Lung (tissue), 16 donors: ENCODE results near the gene TAF9B. TPM values are rescaled to one million over a fixed set of nuclear protein-coding genes. Genes with fewer than 3 reads are reported as not detected.
A peak's percentile ranks its signal among the peaks of the same experiment; 100 is the strongest.

Experiments
- ATAC-seq: fragments of 200-7000 bp; cut with Tn5 transposase; one replicate; pipeline ENCODE4 v1.9.1; 2020; ENCODE audit warnings: moderate number of reproducible peaks; ENCODE audit not compliant: insufficient read depth, low FRiP score
- DNase-seq, 3 donors: peaks; one replicate each; pipeline ENCODE4 v3.0.0-alpha.2; 2013 to 2017
- H3K27ac ChIP-seq, 2 donors: one replicate each; pipeline ENCODE4 v1.5.1; 2013; ENCODE audit warnings: mild to moderate bottlenecking in 2 of 2, moderate library complexity in 2 of 2, control low read depth in 1 of 2, inconsistent platforms in 1 of 2, low read depth in 1 of 2, low read length in 1 of 2
- H3K27me3 ChIP-seq, 3 donors: one replicate each; pipeline ENCODE4 v1.5.1; 2013; ENCODE audit warnings: low read length in 2 of 3; ENCODE audit not compliant: control insufficient read depth in 3 of 3, insufficient read depth in 3 of 3
- H3K36me3 ChIP-seq, 4 donors: one replicate each; pipeline ENCODE4 v1.5.1; 2013; ENCODE audit warnings: low read length in 4 of 4, mild to moderate bottlenecking in 1 of 4, moderate library complexity in 1 of 4; ENCODE audit not compliant: control insufficient read depth in 4 of 4, insufficient read depth in 4 of 4
- H3K4me1 ChIP-seq, 5 donors: one replicate each; pipeline ENCODE4 v1.5.1; 2013; ENCODE audit warnings: low read length in 5 of 5, mild to moderate bottlenecking in 2 of 5, moderate library complexity in 1 of 5; ENCODE audit not compliant: control insufficient read depth in 5 of 5, insufficient read depth in 5 of 5
- H3K4me3 ChIP-seq: one replicate; pipeline ENCODE4 v1.5.1; 2013; ENCODE audit warnings: mild to moderate bottlenecking, control low read depth, moderate library complexity
- H3K9ac ChIP-seq, 2 donors: one replicate each; pipeline ENCODE4 v1.5.1; 2013; ENCODE audit warnings: low read length in 2 of 2, control low read depth in 1 of 2; ENCODE audit not compliant: insufficient read depth in 1 of 2
- H3K9me3 ChIP-seq, 4 donors: one replicate each; pipeline ENCODE4 v1.5.1; 2013; ENCODE audit warnings: low read length in 3 of 4, mild to moderate bottlenecking in 1 of 4, moderate library complexity in 1 of 4; ENCODE audit not compliant: control insufficient read depth in 4 of 4, insufficient read depth in 3 of 4
- WGBS, 2 donors: extraction: QIAGEN DNeasy Blood & Tissue Kit; methylation state at CpG; one replicate each; pipeline ENCODE4 v1.1.7; 2013; 5-methylcytosine and 5-hydroxymethylcytosine counted together
- long read RNA-seq, 5 donors: transcript quantifications; one replicate each; lab custom pipeline, GENCODE V29; 2026
- polyA plus RNA-seq, 2 donors: library from polyadenylated mRNA; stranded (reverse); fragments of 200-250 nt; gene quantifications; one replicate each; pipeline ENCODE4 v1.2.1, GENCODE V29; 2013
- total RNA-seq, 2 donors: library from RNA; depleted of rRNA in 1 of 2; stranded (reverse); fragments of >200 nt in 1 of 2; gene quantifications; one replicate each; pipeline ENCODE4 v1.2.1, GENCODE V29; 2014 to 2021
- TF ChIP-seq, protein P1 (sequence below): IDR thresholded peaks from 2 replicates; pipeline ENCODE4 v1.5.1; 2012; ENCODE audit warnings: mild to moderate bottlenecking; ENCODE audit errors: control extremely low read depth, extremely low read depth
- donor health status: control.
- donor health status: control.
- donor health status: Bipolar disorder and iron deficiency.
- donor health status: healthy.
- donor health status: DM: yes; HTN: yes; CAD: no.

The TAF9B gene, protein sequence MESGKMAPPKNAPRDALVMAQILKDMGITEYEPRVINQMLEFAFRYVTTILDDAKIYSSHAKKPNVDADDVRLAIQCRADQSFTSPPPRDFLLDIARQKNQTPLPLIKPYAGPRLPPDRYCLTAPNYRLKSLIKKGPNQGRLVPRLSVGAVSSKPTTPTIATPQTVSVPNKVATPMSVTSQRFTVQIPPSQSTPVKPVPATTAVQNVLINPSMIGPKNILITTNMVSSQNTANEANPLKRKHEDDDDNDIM
- total RNA-seq (10 to 100 TPM; 12.5 to 18.5 TPM), polyA plus RNA-seq (10 to 100 TPM in 1 of 2 donors, 1 to 10 TPM in 1; 5.6 to 11.7 TPM)
- long read RNA-seq, donor 1, transcript TAF9B-201 (7 exons, 2,713 nt) = major isoform, 17 of 18 reads
- long read RNA-seq, donor 1, partial matches to known transcripts = 0 of 18 reads
- long read RNA-seq, donor 1, other reads (novel, unspliced or antisense) = 0 of 18 reads
- long read RNA-seq, donor 2, transcript TAF9B-201 (7 exons, 2,713 nt) = major isoform, 7 of 8 reads
- long read RNA-seq, donor 2, partial matches to known transcripts = 0 of 8 reads
- long read RNA-seq, donor 2, other reads (novel, unspliced or antisense) = 0 of 8 reads
- long read RNA-seq, donor 3, transcript TAF9B-201 (7 exons, 2,713 nt) = major isoform, 11 of 16 reads
- long read RNA-seq, donor 3, partial matches to known transcripts = 5 of 16 reads
- long read RNA-seq, donor 3, other reads (novel, unspliced or antisense) = 0 of 16 reads
- long read RNA-seq, donor 4, transcript TAF9B-201 (7 exons, 2,713 nt) = major isoform, 9 of 9 reads
- long read RNA-seq, donor 4, partial matches to known transcripts = 0 of 9 reads
- long read RNA-seq, donor 4, other reads (novel, unspliced or antisense) = 0 of 9 reads
- long read RNA-seq, donor 5, transcript TAF9B-201 (7 exons, 2,713 nt) = major isoform, 19 of 25 reads
- long read RNA-seq, donor 5, partial matches to known transcripts = 5 of 25 reads
- long read RNA-seq, donor 5, other reads (novel, unspliced or antisense) = 0 of 25 reads

DNA sequence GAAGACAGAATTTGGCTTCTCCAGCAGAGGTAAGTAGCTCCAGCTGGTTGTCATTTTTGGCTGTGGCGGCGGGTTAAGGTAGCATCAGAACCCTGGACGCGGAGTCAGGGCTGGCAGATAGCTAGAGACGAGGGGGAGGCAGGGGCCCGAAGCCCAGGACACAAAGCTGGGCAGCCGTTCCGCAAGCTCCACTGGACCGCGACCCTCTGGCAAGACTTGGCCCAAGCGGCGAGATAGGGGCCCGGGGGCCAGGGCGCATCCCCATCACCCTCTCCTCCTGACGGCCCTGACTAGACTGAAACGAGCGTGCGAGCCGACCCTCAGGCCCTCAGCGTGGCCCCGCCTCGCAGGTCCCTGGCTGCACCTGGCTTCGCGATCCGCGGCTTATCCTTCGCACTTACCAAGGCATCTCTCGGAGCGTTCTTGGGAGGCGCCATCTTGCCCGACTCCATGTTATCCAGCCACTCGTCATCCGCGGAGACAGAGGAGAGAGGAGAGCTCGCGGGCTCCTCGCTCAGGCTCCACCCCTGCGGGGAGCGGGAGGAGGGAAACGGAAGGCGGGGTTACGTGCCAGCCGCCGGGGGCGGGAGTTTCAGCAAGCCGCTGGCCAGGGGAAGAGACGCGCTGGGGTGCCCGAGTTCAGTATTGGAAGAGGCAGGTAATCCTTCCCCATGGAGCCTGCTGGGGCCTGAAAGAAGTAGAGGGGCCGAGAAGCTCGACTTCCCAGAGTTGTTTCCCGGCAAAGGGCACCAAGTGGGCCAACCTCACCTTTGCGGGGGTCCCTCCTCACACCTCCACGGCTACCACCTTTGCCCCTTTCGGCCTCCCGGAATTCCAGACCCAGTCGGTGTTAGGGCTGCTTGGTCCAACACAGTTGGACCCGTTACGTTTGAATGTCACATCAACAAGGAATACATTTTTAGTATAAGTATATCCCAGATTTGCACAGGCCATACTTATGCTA lies at the start of gene TAF9B:
TAF9B (minus strand) TSS at position 491 of the 964 bp plus-strand sequence; CDS start at position 452, 39 bp downstream.
- H3K4me3 ChIP-seq = peak within 1 kb of the TSS; percentile 86
- peaks cover 0 to 7% (median 0%) of the 10 kb centered on the region in 4 donors for H3K9me3 ChIP-seq
- DNase-seq (peak; percentile 89 to 91 (median 89)), ATAC-seq (peak; percentile 95)
- H3K9ac ChIP-seq = peak within 1 kb of the TSS; percentile 75 to 88
- peak within 1 kb of the TSS; percentile 77 to 88 for H3K27ac ChIP-seq
- WGBS, 2 donors = 12 to 29% methylated on average over 25 to 59 of the region's 59 CpGs
- TF ChIP-seq, protein P1, sequence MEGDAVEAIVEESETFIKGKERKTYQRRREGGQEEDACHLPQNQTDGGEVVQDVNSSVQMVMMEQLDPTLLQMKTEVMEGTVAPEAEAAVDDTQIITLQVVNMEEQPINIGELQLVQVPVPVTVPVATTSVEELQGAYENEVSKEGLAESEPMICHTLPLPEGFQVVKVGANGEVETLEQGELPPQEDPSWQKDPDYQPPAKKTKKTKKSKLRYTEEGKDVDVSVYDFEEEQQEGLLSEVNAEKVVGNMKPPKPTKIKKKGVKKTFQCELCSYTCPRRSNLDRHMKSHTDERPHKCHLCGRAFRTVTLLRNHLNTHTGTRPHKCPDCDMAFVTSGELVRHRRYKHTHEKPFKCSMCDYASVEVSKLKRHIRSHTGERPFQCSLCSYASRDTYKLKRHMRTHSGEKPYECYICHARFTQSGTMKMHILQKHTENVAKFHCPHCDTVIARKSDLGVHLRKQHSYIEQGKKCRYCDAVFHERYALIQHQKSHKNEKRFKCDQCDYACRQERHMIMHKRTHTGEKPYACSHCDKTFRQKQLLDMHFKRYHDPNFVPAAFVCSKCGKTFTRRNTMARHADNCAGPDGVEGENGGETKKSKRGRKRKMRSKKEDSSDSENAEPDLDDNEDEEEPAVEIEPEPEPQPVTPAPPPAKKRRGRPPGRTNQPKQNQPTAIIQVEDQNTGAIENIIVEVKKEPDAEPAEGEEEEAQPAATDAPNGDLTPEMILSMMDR = no peak
- peaks cover 0 to 3% (median 1%) of the 10 kb centered on the region in 4 donors for H3K36me3 ChIP-seq
- H3K4me1 ChIP-seq = no peaks in the 10 kb centered on the region
- no peaks in the 10 kb centered on the region for H3K27me3 ChIP-seq

DNA sequence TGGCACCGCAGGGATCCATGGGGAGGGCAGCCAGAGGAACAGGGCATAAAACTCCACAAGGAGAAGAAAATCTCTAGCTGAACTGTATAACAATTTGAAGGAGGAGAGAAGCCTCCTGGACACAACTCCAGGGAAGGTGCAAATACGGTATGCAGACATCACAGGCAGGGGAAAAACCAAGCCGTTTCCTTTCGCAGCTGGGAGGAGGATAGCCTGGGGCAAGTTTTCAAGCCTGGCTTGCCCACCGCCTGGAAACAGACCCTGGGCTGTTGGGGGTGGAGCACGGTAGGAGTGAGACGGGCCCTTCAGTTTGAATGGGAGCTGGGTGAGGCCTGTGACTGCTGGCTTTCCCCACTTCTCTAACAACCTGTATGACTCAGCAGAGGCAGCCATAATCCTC lies 43.4 kb upstream of the TAF9B start:
- Histone ChIP-seq H3K27me3 (peaks cover 0 to 5% (median 0%) of the 10 kb centered on the region in 3 donors), H3K4me3 (no peak overlapping the region), H3K9ac (no peak overlapping the region), H3K36me3 (no peaks in the 10 kb centered on the region), H3K27ac (no peak overlapping the region), H3K9me3 (no peaks in the 10 kb centered on the region), H3K4me1 (no peaks in the 10 kb centered on the region)
- 85 to 97% methylated on average over 5 to 7 of the region's 7 CpGs for WGBS, 2 donors
- ATAC-seq (no peak), DNase-seq (no peak)
- TF ChIP-seq, protein P1 = no peak

DNA sequence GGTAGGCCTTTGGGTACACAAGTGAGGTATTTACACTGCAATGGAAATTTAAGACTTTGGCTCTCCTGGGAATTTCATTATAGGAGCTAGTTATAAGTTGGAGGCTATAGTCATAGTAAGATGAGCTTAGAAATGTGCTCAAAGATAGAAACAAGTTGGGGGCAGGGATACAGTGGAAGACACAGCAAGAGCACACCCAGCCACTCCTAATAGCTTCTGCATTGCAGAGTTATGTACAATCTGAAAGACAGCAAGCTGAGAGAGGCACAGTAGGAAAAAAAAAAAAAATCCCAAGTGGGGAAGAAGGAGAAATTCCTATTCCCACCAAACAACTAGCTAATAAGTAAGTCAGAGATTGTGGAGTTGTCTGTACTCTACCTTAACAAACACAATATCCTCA lies 41.9 kb upstream of the TAF9B start:
- H3K27me3 ChIP-seq = peaks cover 0 to 5% (median 0%) of the 10 kb centered on the region in 3 donors
- no peak overlapping the region for H3K27ac ChIP-seq
- no peak for ATAC-seq
- TF ChIP-seq, protein P1 = no peak
- no peaks in the 10 kb centered on the region for H3K36me3 ChIP-seq
- no peaks in the 10 kb centered on the region for H3K4me1 ChIP-seq
- H3K4me3 ChIP-seq = no peak overlapping the region
- no peak for DNase-seq
- no peak overlapping the region for H3K9ac ChIP-seq
- no peaks in the 10 kb centered on the region for H3K9me3 ChIP-seq
